Daoy (cell line): ENCODE results near the gene PLEKHH2. TPM values are rescaled to one million over a fixed set of nuclear protein-coding genes. Genes with fewer than 3 reads are reported as not detected.

Source experiments
- DNase-seq: peaks from one replicate; pipeline ENCODE4 v3.0.0-alpha.2; 2015; ENCODE audit warnings: low read depth
- total RNA-seq: library from RNA; depleted of rRNA; stranded (reverse); fragments of >200 nt; shearing (Covaris generic); gene quantifications from 2 replicates; pipeline ENCODE4 v1.2.3, GENCODE V29; 2014

Gene PLEKHH2
- total RNA-seq, 1 experiment from 2014 or later: 0.51 TPM

DNA sequence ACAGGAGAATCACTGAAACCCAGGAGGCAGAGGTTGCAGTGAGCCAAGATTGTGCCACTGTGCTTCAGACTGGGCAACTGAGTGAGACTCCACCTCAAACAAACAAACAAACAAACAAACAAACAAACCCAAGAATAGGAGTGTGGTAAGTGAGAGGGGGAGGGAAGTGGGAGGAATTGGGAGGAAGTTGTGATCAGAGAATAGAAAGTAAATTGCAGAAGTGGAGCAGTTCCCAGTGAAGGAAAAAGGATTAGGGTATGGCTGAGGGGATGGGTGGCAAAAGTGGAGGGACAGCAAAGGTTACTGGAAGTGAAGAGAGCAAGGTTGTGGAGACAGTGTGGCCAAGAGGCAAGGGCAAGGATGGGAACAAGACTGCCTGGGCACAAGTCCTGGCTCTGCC is 80.3 kb downstream of the PLEKHH2 start:
- no peak for DNase-seq

DNA sequence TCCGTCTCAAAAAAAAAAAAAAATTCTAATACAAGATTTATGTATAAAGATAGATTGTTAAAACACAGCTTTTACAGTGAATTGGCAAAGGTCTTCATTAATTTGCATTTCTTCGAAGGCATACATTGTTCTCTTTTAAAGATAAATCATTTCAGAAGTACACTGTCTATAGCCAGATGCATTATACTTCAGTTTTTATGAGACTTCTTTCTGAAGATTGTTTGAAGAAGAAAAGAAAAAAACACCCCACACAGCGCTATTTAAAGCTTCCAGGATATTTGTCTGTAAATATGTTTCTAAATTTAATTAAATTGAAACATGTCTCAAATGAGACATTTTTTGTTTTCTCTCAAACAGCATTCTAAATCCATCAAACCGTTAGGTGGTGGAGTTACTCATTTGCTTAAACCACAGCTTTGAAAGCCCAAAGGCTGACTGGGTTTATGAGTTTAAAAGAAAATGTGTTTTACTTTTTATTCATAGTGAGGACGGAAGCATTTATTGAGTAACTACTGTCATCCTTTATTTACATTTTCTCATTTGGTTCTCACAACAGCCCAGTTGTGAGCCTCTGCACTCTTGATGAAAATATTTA is 81.6 kb downstream of the PLEKHH2 start:
- no peak for DNase-seq

- DNase-seq: no peak
Observed at GRCh38 chr2:43724728-43725526, 87.9 kb downstream of the PLEKHH2 start.

DNA sequence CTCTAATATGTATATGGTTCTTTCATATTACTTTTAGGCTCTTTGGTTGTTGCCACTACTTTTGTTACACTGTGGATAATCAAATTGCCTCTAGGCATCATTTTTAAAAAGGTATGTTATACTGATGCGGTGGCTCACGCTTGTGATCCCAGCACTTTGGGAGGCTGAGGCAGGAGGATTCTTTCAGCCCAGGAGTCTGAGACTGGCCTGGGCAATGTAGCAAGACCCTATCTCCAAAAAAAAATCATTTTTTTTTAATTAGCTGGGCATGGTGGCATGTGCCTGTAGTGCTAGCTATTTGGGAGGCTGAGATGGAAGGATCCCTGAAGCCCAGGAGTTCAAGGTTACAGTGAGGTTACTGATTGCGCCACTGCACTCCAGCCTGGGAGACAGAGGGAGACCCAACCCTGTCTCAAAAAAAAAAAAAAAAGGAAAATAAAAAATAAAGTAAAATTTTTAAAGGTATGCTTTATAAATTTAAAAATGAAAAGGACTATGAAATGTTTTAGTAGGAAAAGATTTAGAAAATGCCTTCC is 88.7 kb downstream of the PLEKHH2 start:
- DNase-seq: no peak

DNA sequence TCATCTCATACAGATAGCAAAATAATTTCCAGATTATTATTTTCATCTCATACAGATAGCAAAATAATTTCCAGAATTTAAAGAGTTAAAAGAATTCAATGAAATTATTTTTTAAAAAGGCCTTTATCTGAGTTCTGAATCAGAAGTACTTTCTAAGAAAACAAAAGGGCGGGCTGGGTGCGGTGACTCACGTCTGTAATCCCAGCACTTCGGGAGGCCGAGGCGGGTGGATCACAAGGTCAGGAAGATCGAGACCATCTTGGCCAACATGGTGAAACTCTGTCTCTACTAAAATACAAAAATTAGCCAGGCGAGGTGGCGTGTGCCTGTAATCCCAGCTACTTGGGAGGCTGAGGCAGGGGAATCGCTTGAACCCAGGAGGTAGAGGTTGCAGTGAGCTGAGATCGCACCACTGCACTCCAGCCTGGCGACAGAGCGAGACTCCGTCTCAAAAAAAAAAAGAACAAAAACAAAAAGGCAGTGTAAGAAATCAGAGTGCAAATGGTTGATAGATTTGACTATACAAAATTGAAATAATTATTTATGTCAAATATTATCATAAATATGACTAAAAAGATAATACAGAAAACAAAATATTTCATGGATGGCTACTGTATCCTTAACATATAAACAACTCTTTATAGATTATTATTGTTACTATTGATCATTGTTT is 90.0 kb downstream of the PLEKHH2 start:
- peak; percentile 25 for DNase-seq

DNA sequence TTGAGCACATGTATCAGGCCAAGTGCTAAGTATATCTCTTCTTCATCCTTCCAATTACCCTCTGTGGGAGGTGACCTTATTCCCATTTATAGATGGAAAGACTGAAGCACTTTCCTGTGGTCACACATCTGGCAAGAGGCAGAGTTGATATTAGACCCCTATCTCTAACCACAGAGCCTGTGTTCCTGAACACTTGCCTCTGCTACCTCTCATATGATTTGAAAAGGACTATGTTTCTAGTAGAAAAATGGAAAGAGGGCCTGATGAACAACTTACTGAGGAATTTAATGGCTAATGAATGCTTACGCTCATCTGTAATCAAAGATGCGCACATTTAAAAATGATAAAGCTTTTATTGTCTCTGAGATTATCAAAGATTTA is 90.6 kb downstream of the PLEKHH2 start:
- no peak for DNase-seq

- DNase-seq: no peak
Observed at GRCh38 chr2:43729491-43730174, 92.6 kb downstream of the PLEKHH2 start.

DNA sequence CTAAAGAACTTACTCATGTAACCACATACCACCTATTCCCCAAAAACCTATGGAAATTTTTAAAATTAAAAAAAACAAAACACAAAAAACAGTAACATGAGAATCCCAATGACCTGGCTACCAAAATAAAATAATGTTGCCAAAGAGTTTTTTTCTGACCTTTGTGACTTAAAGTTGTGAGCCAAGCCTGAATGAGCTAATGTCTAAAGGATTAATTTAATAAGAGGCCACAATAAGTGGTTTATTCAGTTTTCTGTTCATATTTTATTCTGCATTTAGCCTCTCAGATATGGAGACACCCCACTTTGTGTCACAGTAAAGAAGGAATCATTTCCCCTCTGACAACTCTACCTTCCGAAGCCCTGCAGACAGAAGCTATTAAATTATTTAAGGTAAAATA is 94.2 kb downstream of the PLEKHH2 start:
- DNase-seq: no peak

GRCh38 chr2:43736637-43737036 is 99.6 kb downstream of the PLEKHH2 start:
- no peak for DNase-seq

- DNase-seq: peak; percentile 74
Observed at GRCh38 chr2:43737097-43737854, 100.2 kb downstream of the PLEKHH2 start.

DNA sequence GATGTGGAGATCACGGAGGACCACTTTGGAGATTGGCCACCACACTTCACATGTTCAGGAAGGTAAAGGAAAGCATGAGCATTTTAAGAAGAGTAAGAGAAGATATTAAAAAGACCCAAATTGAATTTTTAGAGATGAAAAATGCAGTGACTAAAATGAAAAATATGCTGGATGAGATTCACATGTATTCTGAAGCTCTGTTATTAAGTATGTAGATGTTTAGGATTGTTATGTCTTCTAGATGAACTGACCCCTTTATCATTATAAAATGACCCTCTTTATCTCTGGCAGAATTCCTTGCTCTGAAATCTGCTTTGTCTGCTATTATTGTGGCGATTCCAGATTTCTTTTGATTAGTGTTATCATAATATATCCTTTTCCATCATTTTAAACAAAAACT is 100.8 kb downstream of the PLEKHH2 start:
- no peak for DNase-seq

- DNase-seq: no peak
Observed at GRCh38 chr2:43738257-43738656, 101.2 kb downstream of the PLEKHH2 start.

DNA sequence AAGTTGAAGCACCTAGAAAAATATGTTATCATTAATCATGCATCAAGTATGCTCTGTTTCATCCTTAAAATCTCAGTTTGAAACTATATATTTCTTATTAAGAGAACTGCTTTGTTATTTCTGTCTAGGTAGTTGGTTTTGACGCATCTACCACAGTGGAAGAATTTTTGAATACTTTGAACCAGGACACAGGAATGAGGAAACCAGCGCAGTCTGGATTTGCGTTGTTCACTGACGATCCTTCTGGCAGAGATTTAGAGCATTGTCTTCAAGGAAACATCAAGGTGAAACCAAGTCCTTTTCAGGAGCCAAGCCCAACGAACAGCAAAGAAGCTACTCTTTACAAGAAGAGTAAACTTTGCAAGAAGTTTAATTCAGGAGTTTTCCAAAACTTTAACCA is 106.6 kb downstream of the PLEKHH2 start:
- no peak for DNase-seq

- DNase-seq: no peak
Observed at GRCh38 chr2:43745457-43745856, 108.4 kb downstream of the PLEKHH2 start.

DNA sequence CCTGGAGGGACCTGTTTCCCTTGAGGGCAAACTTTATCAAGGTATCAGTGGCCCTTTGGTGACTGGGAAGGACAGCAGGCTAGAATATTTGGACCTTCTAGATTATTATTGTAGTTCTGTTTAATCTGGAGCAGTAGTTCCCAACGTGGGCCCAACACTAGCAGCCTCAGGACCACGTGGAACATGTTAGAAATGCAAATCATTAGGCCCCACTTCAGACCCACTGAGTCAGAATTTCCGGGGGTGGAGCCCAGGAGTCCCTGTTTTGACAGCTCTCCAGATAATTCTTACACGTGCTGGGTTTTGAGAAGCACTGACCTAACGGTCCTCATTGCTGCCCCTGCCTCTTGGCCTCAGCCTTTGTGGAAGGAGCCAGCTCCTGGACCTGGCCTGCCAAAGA is 111.3 kb downstream of the PLEKHH2 start:
- no peak for DNase-seq

GRCh38 chr2:43749583-43749982 is 112.5 kb downstream of the PLEKHH2 start:
- DNase-seq: no peak

- no peak for DNase-seq
Observed at GRCh38 chr2:43751476-43751990, 114.5 kb downstream of the PLEKHH2 start.

DNA sequence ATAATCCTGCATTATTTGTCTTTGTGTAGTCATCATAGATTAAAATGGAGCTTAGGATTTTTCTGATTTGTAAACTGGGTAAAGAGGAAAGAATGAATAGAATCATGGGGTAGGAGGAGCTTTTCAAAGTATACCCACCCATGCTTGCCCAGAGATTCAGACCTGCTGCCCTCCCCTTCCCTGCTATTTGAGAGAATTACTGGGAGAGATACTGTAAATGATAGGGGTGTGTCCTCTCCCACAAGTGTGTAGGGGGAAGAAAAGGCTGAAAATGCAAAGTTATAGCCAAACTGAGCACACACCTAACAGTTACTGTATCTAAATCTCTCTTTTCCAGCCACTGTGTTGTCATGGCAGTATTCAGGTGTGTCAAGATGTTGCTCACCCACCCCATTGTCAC is 115.2 kb downstream of the PLEKHH2 start:
- DNase-seq: no peak

DNA sequence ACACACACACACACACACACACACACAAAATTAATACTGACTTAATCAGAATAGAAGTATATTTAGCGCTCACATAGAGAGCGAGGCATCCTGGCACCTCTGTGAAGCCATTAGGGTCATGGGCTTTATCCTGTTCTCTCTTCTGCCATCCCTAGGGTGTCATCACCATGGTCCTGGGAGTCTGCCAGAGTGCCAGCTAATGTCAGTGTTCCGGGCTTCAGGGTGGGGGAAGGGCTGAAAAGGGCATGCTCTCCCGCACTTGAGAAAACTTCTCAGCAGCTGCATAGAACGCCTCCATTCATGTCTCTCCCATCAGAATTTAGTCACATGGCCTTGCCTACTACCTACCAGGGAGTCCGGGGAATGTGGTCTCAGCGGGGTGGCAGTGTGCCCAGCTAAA is 117.1 kb downstream of the PLEKHH2 start:
- DNase-seq: peak; percentile 13

- peak; percentile 69 for DNase-seq
Observed at GRCh38 chr2:43758739-43759138, 121.7 kb downstream of the PLEKHH2 start.

DNA sequence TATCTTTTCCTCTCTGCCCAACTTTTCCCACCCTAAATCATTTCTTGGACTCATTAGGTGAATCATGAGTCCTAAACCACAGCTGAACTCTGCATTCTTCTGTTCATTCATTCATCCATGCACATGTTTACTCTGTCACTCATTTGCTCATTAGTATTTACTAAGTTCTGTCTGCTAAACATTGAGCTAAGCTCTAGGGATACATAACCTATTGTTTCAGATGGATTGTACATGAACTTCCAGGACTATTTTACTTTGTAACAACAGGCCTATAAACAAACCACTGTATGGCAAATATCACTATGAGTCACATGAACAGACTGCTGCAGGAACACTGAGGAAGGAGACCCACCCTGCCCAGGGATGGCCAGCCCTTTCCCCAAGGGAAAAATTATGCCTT is 122.1 kb downstream of the PLEKHH2 start:
- peak; percentile 77 for DNase-seq
